GM18508 (cell line): ENCODE measurements around the gene SLC6A1.

Source experiments
- ATAC-seq: cut with Tn5 transposase; IDR thresholded peaks from one replicate; pipeline ENCODE4 v1.9.1; 2021; ENCODE audit warnings: moderate number of reproducible peaks; ENCODE audit not compliant: insufficient read depth, unreplicated experiment

The SLC6A1 gene

DNA sequence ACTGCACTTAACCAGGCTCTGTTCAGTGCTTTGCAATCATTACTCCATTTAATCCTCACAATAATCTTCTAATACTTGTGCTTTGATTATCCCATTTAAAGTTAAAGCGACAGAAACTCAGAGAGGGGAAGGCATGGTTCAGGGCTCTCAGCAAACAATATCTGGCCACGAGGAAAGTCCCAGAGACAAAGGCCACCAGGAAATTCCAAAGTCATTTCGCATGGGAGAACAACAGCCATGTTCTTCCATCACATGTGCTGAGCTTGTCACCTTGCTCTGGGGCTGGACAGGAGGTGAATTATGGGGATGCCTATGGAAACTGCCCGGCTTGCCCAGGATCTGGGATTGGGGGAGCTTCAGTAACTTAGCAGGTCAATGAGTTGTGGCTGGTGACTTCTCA, 95.5 kb downstream of the SLC6A1 start:
- ATAC-seq, result no peak

DNA sequence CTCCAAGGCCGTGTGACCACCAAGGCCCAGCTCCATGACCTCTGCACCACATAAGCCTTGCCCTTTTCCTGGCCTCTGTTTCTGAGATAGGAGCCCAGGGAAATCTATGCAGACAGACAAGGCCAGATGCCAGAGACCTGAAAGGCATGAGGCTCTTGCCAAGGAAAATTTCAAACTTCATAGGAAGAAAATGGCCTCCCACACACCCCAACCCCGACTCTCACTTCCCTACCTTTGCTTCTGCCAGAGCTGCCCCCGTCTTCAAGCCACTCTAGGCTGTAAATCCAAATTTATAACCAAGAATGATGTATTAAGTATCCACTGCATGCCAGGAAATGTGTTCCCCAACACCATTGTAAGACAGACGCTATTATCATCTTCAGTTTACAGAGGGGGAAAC, 96.3 kb downstream of the SLC6A1 start:
- no peak for ATAC-seq
